Activated CD4-positive, alpha-beta T cell treated with anti-CD3 and anti-CD28 coated beads, Interleukin-2, Interleukin-4, amounts not matched to agents 100 ng/mL and 50 ng/mL, durations not matched to agents 16 hours and 8 hours (primary cell): Measurements from ENCODE around the gene MPV17.
"Not testable (repeated sequence)": the region's sequence is repeated elsewhere in the genome, so short reads cannot be mapped to it uniquely, and the experiment has no call there.

ENCODE experiments used
- DNase-seq: peaks from one replicate; pipeline ENCODE4 v3.0.0-alpha.2; 2020; ENCODE audit warnings: low spot score

MPV17 gene

DNA sequence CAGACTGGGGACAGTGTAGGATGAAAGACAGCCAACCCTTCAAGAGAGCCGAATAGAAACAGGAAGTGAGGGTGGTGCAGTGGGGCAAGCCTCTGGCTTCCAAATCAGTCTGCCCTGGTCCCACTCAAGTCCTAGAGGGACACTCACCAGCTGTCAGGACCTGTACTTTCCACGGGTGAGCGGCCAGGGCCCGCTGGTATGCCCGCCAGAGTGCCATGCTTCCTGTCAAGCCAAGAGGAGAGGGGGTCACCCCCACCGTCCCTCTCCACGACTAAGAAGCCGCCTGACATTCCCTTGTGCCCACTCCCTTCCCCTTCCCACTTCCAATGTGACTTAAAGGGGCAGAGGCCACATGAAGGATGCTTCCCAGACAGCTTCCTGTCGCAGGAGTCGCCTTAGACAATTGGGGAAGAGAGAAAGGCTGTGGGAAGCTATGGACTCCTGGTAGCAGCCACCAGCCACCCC lies 564 bp downstream of the MPV17 start:
- peak; percentile 22 for DNase-seq

DNA sequence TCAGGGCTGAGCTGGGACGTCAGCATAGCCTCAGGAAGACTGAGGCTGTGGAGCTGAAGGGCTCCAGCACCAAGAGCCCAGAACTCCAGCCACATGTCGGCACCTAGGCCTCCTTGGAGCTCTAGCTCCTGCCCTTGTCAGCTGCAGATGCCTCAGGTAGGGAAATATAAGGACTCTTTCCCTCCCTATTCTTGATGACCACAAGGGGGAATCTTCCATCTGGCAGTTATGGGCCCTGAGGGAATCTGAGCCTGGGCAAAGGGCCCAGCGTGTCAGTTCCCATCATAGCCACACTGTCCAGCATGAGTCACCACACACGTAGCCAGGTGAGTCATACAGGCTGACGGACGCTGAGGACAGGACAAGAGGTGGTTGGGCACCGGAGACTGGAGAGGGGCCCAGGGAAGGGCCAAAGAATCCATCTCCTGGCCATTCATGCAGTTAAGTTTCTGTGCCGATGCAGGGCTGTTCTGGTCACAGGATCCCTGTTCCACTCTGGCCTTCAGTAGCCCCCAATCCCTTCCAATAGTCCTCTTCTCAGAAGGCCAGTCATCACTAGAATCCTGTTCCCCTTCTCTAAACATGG lies 1.8 kb downstream of the MPV17 start:
- DNase-seq: no peak

DNA sequence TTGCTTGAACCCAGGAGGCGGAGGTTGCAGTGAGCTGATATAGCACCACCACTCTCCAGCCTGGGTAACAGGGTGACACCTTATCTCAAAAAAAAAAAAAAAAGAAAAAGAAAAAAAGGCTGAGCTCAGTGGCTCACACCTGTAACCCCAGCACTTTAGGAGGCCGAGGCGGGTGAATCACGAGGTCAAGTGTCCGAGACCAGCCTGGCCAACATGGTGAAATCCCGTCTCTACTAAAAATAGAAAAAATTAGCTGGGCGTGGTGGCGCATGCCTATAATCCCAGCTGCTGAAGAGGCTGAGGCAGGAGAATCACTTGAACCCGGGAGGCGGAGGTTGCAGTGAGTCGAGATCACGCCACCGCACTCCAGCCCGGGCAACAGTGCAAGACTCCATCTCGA lies 3.1 kb downstream of the MPV17 start:
- not testable (repeated sequence) for DNase-seq

DNA sequence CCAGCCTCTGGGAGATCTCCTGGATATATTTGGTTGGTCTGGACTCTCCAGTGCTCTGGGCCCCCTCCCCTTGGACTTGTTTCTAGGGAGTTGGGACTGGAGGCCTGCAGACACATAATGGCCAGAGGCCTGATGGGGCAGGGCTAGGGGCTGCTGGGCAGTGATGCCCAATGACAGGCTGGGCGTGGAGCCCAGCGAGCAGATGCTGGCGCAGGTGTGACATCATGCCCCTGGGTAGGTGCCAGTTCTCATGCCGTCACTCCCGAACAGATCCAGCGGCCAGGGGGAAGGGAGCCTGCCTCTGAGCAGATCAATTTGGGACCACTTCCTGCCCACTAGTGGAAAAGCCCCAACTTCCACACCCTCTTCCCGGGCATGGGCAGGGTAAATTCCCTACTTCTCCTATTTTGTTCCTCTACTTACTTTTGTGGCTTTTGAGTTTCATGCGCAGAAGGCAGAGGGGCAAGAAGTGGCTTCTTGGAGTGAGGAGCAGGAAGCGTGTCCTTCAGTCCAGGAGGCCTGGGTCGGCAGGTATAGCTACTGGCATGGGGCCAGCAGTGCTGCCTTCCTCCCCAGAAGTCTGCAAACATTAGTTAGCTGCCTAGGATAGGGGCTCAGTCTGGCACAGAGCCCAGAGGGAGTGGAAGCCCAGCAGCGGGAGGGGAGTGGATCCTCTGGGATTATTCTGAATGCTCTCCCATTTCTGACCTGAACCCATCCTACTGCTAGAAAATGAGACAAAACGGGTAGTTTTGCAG lies 6.1 kb downstream of the MPV17 start:
- no peak for DNase-seq

DNA sequence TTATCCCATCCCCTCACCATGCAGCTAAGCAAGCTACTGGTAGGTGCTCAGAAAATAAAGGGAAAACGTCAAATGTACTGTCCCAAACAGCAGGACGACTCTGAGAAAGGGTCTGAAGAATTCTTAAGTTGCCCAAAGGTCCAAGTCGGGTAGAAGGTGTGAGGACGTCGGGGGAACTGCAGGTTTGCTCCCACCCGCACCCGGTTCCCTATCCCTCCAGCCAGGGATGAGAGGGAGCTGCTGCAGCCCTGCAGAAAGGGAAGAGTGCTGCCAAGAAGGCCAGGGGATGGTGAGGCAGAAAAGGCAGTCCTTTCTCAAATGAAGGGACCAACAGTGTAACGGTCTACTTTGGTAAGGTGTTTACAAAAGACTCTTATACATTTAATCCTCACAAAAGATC lies 7.8 kb downstream of the MPV17 start:
- no peak for DNase-seq

DNA sequence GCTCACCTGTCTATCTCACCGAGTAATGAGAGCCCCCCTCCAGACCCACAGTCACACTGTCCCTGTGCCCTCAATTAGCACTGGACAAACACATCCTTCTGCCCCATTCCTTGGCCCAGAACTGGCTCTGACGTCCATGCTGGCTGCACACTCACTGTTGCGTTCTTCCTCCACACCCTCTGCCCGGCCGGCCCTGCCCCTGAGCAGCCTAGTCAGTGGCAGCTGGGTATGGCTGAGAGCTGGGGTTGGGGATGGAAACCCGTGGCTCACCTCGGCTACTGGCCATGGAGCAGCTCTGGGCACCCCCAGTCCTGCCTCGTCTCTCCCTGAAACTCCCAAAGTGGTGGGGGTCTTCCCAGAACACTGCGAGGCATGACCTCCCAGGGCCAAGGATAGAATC lies 8.2 kb downstream of the MPV17 start:
- no peak for DNase-seq

DNA sequence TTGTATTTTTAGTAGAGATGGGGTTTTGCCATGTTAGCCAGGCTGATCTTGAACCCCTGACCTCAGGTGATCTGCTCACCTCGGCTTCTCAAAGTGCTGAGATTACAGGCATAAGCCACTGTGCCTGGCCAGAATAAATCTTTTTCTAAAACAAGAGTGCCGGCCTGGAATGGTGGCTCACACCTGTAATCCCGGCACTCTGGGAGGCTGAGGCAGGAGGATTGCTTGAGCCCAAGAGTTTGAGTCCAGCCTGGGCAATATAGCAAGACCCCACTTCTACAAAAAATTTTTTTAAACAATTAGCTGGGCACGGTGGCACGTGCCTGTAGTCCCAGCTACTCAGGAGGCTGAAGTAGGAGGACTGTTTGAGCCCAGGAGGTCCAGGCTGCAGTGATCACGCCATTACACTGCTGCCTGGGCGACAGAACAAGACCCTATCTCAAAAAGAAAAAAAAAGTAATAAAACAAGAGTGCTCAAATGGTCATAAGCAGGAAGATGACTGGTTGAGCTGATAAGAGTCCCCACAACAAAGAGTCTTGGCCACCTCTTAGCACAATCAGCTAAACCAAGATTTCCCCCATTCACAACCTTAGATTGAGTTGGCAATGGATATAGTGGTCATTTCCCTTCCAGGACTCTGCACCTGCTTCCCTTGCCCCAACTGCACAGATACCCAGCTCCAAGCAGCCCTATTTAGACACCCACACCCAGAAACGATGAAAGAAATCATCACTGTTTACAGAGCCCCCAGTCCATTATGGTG lies 8.8 kb downstream of the MPV17 start:
- no peak for DNase-seq

DNA sequence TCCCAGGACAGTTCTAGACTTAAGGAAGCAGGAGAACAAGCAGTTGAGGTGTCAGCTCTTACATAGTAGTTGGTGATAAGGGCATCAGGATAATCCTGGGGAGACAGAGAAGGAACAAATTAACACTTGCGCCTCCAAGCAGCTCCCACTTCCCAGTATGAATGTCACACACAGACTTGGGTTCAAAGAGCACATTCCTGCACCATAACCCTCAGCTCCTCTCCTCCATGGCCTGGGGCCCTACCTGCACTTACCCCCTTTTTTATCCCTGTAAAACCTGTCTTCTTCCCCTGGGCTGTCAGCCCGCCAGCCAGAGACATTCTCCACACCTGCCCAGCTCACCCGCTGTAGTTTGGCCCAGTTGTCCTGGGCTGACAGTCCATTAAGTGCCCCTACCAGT lies 10.7 kb downstream of the MPV17 start:
- DNase-seq: no peak

DNA sequence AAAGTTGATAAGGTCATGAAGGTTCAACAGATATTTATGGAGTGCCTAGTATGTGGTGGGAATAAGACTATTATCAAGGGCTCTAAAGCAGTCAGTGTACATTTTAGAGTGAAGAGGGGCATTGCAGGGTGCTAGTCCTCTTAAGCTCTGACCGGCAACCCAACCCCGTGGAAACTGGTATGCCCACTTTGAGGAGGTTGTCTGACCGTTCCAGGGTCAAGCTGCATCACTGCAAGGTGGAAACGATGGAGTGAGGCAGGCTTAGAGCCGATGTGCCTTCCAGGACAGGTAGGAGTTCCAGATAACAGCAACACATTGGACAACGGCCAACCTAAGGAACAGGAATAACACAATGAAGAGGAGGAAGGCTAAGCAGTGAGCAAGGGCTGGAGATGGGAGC lies 13.2 kb downstream of the MPV17 start:
- no peak for DNase-seq

DNA sequence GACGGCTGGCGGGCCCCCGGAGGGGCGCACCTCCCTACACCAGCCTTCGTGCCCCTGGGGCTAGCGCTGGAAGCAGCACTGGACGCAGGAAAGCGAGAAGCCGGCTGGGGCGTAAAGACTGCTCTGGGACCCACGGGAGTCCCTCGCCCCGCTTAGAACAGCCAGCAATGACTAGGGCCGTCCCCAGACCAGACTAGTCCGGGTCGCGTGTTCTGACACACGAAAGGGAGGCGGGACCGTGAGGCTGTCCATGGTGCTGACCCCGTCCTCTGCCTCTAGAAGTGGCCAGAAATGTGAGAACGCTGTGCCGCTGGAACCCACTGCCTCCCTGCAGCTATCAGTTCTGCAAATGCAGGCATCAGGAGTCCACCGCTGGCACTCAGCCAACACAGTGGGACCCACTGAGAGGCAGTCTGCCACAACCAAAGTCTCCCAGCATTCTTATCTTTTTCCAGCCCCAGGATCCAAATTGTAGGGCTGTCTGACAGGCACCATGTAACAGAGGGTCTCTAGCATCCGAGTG lies 14.5 kb downstream of the MPV17 start, which contains the start of gene UCN:
TSS of gene UCN (minus strand) at position 87 of the 523 bp plus-strand sequence. CDS start 550 bp downstream, outside the sequence.
- DNase-seq: no peak

DNA sequence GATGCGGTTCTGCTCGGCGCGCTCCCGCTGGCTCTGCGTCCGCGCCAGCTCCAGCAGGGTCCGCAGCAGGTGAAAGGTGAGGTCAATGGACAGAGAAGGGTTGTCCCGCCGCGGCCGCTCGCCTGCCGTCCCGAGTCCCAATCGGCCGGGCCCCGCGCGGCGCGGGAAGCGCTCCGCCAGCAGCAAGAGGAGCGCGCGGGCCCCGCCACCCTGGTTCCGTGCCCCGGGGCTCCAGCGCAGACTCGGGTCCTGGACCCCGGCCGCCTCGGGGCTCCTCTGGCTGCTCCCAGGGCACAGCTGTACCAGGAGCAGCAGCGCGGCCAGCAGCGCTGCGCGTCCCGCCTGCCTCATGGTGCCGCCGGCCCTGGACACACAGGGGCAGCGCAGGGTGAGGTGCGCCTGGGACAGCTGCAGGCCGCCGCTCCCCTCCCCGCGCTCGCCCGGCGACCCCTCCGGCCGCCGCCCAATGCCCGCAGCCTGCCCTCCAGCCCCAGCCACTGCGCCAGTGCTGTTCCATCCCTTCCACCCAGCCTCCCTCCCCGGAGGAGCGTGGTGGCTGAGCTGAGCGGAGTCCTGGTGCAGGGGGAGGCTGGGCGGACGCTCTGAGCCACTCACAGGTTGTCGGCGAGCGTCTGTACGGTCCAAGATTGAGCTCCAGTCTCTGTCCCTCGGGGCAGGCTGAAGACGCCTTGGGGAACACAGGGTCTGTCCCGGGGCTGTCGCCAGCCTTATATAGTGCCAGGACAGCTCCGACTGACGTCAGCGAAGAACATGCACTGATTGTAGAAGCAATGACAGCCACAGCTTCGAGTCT lies 15.1 kb downstream of the MPV17 start:
- DNase-seq: no peak

DNA sequence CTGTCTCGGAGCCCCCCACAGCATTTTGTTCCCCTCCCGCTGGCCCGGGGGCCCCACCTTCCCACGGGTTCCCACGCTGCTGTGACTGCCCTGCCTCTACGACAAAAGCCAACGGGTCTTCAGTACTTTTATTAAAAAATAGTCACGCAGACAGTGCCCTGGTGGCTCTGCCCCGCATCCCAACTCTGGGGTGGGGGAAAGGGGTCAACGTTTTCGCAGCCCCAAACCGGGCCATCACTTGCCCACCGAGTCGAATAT lies 15.7 kb downstream of the MPV17 start:
- DNase-seq: no peak

DNA sequence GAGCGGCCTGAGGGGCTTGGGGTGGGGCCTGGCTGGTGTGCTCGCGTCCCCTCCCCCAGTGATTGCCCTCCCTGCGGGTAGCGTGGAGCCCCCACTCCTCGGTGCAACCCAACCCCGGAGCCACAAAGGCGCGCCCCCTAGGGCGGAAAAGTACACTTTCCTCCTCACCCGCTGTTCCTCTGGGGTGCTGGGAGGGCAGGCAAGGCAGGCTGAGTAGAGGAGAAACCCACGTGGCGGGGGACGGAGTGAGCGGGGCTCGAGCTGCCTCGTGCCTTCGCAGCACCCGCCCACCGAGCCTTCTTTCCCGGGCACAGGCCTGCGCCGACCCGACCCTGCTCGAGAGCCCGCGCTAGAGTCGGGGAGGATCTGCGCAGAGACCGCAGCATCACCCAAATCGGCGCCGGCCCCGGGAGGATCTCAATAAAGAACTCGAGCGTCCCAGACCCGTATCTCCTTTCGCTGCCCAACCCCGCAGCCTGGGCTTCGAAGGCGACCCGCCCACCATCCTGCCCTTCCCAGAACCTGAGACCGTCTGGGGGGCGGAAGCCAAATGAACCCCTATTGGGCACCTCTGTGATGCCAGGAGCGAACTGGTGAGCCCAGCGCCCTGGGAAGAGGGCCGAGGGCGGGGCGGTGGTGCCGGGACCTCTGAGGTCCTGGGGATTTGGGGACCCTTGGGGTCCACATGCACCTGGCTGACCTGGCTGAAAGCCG lies 16.2 kb downstream of the MPV17 start:
- DNase-seq: peak; percentile 5

DNA sequence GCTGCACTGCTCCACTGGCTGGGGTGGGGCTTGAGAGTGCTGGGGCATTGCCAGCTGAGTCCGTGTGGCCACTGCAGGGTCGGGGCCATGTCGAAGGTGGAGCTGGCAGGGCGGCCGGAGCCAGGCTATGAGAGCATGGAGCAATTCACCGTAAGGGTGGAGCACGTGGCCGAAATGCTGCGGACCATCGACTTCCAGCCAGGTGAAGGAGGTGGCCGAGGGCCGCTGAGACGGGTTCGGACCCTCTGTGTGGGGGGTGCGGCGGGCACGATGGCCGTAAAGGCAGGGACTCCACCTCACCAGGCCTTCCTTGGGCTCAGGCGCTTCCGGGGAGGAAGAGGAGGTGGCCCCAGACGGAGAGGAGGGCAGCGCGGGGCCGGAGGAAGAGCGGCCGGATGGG lies 16.8 kb downstream of the MPV17 start:
- no peak for DNase-seq

DNA sequence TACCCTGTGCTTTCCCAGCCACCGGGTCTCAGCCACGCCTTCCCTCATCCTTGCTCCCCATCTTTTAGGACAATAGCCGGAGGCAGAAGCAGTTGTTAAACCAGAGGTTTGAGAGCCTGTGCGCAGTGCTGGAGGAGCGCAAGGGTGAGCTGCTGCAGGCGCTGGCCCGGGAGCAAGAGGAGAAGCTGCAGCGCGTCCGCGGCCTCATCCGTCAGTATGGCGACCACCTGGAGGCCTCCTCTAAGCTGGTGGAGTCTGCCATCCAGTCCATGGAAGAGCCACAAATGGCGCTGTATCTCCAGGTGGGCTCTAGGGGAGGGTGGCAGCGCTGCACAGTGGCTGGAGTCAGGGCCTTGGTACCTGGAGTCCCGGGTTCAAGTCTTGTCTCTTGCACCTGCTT lies 17.4 kb downstream of the MPV17 start:
- no peak for DNase-seq

DNA sequence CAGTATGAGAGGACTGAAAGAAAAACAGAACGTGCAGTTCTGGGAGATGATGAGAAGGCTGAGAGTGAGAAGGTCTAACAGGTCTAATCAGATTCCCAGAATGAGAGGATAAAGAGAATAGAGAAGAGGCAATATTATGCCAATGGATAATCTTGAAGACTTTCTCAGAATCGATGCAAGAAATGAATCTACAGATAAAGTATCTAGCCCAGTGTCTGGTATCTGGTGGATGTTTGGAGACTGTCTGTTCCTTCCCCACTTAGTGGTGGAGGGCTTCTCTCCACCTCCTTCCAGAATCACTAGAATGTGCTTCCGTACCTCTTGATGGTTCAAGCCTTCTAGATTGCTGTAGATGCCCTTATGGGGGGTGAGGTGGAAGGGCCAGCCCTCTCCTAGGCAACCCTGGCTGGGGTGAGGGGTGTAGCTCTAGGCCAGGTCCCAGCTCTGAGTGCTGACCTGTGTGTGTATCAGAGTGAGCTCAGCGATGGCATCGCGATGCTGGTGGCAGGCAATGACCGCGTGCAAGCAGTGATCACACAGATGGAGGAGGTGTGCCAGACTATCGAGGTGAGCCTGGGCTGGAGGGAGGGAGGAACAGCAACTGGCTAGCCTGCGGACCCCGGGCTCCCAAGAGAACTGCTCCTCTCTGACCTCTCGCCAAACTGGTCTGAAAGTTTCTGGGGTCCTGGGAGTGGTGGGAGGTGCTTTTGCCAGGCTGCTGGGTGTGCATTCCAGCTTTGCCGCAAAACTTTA lies 18.2 kb downstream of the MPV17 start:
- no peak for DNase-seq

DNA sequence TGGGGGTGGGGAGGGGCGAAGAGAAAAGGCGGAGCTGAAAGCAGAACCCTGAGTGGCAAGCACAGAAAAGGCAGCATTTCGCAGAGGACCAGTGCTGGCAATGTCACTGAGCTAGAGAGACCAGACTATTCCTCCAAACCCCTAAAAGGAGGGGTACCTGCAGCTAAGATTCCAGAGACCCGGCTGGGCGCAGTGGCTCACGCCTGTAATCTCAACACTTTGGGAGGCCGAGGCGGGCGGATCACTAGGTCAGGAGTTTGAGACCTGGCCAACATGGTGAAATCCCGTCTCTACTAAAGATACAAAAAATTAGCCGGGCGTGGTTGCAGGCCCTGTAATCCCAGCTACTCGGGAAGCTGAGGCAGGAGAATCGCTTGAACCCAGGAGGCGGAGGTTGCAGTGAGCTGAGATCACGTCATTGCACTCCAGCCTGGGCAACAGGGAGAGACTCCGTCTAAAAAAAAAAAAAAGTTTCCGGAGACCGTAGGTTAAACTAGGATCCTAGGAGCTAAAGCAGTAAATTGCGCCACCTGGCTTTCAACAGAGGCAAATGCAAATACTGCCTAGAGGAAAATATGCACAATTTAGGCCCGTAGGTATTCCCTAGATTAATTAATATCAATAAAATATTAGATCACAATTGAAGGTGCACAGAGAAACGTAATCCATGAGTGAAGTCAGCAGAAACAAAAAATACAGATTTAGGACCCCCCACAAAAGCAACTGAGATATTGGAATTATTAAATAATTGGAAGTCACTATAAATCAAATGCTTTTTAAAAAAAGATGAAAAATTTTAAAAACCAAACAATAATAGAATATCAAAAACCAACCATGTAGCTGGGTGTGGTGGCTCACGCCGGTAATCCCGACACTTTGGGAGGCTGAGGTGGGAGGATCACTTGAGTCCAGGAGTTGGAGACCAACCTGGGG lies 19.5 kb downstream of the MPV17 start:
- peak; percentile 70 for DNase-seq

DNA sequence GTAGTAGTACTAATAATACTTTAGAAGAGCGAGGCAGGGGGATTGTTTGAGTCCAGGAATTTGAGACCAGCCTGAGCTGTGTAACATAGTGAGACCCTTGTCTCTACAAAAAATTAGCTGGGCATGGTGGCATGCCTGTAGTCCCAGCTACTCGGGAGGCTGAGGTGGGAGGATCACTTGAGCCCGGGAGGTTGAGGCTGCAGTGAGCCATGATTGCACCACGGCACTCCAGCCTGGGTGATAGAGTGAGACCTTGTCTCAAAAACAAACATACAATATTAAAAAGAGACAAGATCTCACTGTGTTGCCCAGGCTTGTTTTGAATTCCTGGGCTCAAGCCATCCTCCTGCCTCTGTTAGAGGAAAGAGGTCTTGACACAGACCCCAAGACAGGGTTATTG lies 22.3 kb downstream of the MPV17 start:
- DNase-seq: not testable (repeated sequence)

DNA sequence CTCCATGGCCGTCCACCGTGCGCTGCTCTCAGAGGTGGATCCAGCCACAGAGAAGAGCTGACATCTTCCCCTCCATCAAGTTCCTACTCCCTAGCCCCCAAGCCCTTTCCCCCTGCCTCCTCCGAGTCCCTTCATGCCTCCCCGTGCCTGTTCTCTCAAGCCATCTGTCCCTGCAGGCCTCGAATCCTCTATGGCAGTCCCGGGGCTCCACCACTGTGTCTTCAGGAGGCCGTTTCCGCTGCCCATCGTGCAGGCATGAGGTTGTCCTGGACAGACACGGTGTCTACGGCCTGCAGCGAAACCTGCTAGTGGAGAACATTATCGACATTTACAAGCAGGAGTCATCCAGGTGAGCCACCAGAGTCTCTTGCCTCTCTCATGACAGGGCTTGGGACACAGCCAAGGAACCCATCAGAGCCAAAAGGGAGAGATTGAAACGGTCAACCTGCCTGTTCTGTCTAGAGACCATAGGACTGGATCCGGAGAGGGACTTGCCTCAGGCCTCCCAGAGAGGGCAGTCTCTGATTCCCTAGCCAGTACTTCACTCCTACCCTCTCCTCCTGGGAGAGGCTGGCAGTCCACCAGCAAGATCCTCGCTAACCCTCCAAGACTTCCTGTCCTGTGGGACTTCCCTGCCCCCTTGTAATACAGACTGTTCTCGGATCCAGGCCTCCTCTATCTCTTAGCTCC lies 24.4 kb downstream of the MPV17 start:
- no peak for DNase-seq
